ENCODE results near the gene ST3GAL5.
"Not testable (repeated sequence)": the region's sequence is repeated elsewhere in the genome, so short reads cannot be mapped to it uniquely, and the experiment has no call there.

DNA sequence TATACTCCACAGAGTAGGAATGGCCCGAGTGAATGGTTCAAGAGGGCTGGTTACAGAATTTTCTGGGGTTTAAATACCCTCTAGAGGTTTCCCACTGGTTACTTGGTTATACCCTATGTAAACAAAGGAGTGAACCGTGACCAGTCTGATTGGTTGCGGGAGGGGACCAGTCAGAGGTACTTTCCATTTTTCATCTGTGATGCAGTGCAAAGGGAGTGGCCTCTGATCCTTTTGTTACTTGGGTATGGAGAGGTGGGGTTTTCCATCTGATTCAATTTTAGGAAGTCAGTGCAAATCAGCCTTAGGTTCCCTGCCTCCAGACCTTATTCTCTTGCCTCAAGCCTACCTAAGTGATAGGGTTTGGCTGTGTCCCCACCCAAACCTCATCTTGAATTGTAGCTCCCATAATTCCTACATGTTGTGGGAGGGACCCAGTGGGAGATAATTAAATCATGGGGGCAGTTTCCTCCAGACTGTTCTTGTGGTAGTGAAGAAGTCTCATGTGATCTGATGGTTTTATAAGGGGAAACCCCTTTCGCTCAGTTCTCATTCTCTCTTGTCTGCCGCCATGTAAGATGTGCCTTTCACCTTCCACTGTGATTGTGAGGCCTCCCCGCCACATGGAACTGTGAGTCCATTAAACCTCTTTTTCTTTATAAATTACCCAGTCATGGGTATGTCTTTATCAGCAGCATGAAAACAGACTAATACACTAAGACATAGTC, 5.9 kb upstream of the ST3GAL5 start:
- TF ChIP-seq, protein P1, sequence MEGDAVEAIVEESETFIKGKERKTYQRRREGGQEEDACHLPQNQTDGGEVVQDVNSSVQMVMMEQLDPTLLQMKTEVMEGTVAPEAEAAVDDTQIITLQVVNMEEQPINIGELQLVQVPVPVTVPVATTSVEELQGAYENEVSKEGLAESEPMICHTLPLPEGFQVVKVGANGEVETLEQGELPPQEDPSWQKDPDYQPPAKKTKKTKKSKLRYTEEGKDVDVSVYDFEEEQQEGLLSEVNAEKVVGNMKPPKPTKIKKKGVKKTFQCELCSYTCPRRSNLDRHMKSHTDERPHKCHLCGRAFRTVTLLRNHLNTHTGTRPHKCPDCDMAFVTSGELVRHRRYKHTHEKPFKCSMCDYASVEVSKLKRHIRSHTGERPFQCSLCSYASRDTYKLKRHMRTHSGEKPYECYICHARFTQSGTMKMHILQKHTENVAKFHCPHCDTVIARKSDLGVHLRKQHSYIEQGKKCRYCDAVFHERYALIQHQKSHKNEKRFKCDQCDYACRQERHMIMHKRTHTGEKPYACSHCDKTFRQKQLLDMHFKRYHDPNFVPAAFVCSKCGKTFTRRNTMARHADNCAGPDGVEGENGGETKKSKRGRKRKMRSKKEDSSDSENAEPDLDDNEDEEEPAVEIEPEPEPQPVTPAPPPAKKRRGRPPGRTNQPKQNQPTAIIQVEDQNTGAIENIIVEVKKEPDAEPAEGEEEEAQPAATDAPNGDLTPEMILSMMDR (conservative IDR thresholded peaks at IDR 0.05; ENCODE audit: low read depth, low read length): not testable (repeated sequence)
- TF ChIP-seq EZH2 (IDR thresholded peaks at IDR 0.05; ENCODE audit: borderline replicate concordance, low read depth, low read length, poor library complexity, severe bottlenecking): not testable (repeated sequence)

Data from A673 (cell line).